A673 (cell line): Measurements from ENCODE around the gene GPR3. TPM values are rescaled to one million over a fixed set of nuclear protein-coding genes. Genes with fewer than 3 reads are reported as not detected.

Source experiments
- BruUV-seq: library from RNA; stranded (reverse); fragments of 400-500 nt; replicated peaks from 2 replicates; lab custom pipeline; 2021; lab: Mats Ljungman, UMichigan
- CTCF ChIA-PET: fragments of 300-600 bp; sonication (Branson Sonifier 250); formaldehyde crosslinking; loops from one replicate; lab custom pipeline; 2022; ENCODE audit warnings: antibody characterized with exemption; lab: Charles Lee
- POLR2A ChIA-PET: fragments of 300-600 bp; sonication (Branson Sonifier 250); formaldehyde crosslinking; loops from one replicate; lab custom pipeline; 2022; ENCODE audit warnings: antibody characterized with exemption; ENCODE audit not compliant: low non-redundant PET; lab: Charles Lee
- DNase-seq: peaks from one replicate; pipeline ENCODE4 v3.0.0-alpha.2; 2015; ENCODE audit warnings: low spot score
- H3K27ac ChIP-seq: fragments of 200-600 bp; sonication (generic); 2 replicates; pipeline ENCODE4 v1.5.1; 2016; ENCODE audit warnings: mixed run types, low read depth, mild to moderate bottlenecking, mixed read lengths, antibody characterized with exemption, low read length; ENCODE audit not compliant: poor library complexity, severe bottlenecking
- H3K27me3 ChIP-seq: fragments of 200-600 bp; sonication (generic); replicated peaks from 2 replicates; pipeline ENCODE4 v1.6.1; 2017; ENCODE audit warnings: mixed run types, low read depth, mild to moderate bottlenecking, mixed read lengths, antibody characterized with exemption, low read length; ENCODE audit not compliant: insufficient read depth, poor library complexity
- H3K36me3 ChIP-seq: fragments of 200-600 bp; sonication (generic); 2 replicates; pipeline ENCODE4 v1.6.1; 2016; ENCODE audit warnings: mixed run types, mild to moderate bottlenecking, mixed read lengths, antibody characterized with exemption, low read length; ENCODE audit not compliant: insufficient read depth, poor library complexity, severe bottlenecking
- H3K4me1 ChIP-seq: fragments of 200-600 bp; sonication (generic); 2 replicates; pipeline ENCODE4 v1.6.1; 2017; ENCODE audit warnings: mixed run types, mild to moderate bottlenecking, mixed read lengths, antibody characterized with exemption, low read length; ENCODE audit not compliant: insufficient read depth, poor library complexity, severe bottlenecking
- H3K4me3 ChIP-seq: fragments of 200-600 bp; sonication (generic); 2 replicates; pipeline ENCODE4 v1.5.1; 2016; ENCODE audit warnings: low read depth, mixed run types, mild to moderate bottlenecking, mixed read lengths, low read length; ENCODE audit not compliant: poor library complexity, severe bottlenecking
- H3K9me3 ChIP-seq: fragments of 200-600 bp; sonication (generic); 2 replicates; pipeline ENCODE4 v1.6.1; 2016; ENCODE audit warnings: mixed run types, low read depth, mild to moderate bottlenecking, mixed read lengths, antibody characterized with exemption, low read length; ENCODE audit not compliant: poor library complexity, severe bottlenecking
- EZH2 ChIP-seq: fragments of 200-600 bp; sonication (generic); IDR thresholded peaks from 2 replicates; pipeline ENCODE4 v1.6.1; 2017; ENCODE audit warnings: borderline replicate concordance, low read depth, mild to moderate bottlenecking, mixed read lengths, antibody characterized with exemption, low read length; ENCODE audit not compliant: poor library complexity, severe bottlenecking
- intact Hi-C: fragments of 100-400 bp; cut with micrococcal nuclease; formaldehyde crosslinking; loops from one replicate; pipeline ENCODE4 v1.10.0; 2022; ENCODE audit not compliant: unreplicated experiment
- total RNA-seq: library from RNA; stranded (reverse); gene quantifications from 2 replicates; pipeline ENCODE4 v1.2.3, GENCODE V29; 2021
- TF ChIP-seq, protein P1 (sequence below): fragments of 300-800, 200-600 bp; sonication (generic); conservative IDR thresholded peaks from 2 replicates; pipeline ENCODE4 v1.5.1; 2017; ENCODE audit warnings: low read depth, mild to moderate bottlenecking, antibody characterized with exemption, low read length, moderate library complexity, mixed read lengths

Gene GPR3
- total RNA-seq, 1 experiment from 2014 or later: 4.9 TPM

DNA sequence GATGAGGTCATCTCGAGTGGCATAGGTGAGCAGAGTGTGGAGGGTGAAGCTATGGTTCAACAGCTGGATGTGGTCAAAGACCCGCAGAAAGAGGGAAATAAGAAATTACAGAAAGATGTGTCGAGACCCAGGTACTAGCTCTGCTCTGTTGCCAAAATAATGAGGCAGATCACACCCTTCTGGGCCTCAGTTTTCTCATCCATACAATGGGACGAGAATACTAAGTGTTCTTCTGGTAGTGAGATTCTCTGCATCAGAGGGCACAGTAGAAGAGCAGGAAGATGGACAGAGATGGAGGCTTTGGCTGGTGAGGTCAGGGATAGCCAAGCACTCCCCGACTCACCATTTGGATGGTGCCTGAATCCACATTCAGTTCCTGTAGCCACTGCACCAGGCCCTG is 36.7 kb upstream of the GPR3 start:
- intact Hi-C loops: no loop called here
- H3K9me3 ChIP-seq: no peaks in the 10 kb centered on the region
- H3K27me3 ChIP-seq: no peaks in the 10 kb centered on the region
- H3K4me1 ChIP-seq: no peaks in the 10 kb centered on the region
- H3K4me3 ChIP-seq: no peak overlapping the region
- no peak for DNase-seq
- ChIA-PET POLR2A (no interaction called here), CTCF (interaction anchor here (0.6 kb wide), 1 partner anchor 17 kb away, joined by 8 read pairs; no protein-coding TSS in a partner anchor)
- no peak for TF ChIP-seq EZH2
- H3K27ac ChIP-seq: no peak overlapping the region
- BruUV-seq: no TSS peak
- no peaks in the 10 kb centered on the region for H3K36me3 ChIP-seq

DNA sequence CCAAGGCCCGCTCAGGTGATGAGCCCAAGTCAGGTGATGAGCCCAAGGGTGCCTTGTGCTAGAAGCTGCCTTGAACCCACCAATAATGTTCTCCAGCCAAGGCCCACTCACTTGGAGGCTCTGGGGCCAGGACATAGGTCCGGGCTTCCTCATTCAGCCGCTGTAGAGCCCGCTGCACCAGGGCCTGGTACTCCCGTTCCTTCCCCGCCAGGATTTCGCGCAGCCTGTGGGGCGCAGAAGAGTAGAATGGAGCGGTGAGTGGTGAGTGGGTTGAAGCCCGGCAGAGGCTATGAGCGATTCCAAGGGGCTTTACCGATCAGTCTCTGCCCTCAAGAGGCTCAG is 36.2 kb upstream of the GPR3 start:
- Histone ChIP-seq H3K27me3 (no peaks in the 10 kb centered on the region), H3K36me3 (no peaks in the 10 kb centered on the region), H3K4me1 (no peaks in the 10 kb centered on the region), H3K9me3 (no peaks in the 10 kb centered on the region), H3K4me3 (no peak overlapping the region), H3K27ac (no peak overlapping the region)
- DNase-seq: no peak
- TF ChIP-seq, protein P1, sequence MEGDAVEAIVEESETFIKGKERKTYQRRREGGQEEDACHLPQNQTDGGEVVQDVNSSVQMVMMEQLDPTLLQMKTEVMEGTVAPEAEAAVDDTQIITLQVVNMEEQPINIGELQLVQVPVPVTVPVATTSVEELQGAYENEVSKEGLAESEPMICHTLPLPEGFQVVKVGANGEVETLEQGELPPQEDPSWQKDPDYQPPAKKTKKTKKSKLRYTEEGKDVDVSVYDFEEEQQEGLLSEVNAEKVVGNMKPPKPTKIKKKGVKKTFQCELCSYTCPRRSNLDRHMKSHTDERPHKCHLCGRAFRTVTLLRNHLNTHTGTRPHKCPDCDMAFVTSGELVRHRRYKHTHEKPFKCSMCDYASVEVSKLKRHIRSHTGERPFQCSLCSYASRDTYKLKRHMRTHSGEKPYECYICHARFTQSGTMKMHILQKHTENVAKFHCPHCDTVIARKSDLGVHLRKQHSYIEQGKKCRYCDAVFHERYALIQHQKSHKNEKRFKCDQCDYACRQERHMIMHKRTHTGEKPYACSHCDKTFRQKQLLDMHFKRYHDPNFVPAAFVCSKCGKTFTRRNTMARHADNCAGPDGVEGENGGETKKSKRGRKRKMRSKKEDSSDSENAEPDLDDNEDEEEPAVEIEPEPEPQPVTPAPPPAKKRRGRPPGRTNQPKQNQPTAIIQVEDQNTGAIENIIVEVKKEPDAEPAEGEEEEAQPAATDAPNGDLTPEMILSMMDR: no peak
- TF ChIP-seq EZH2: no peak
- intact Hi-C loops: no loop called here
- ChIA-PET POLR2A (no interaction called here), CTCF (interaction anchor here (0.6 to 1.4 kb wide), 4 partner anchors 9 to 845 kb away, joined by 3 to 8 read pairs (median 4); no protein-coding TSS in a partner anchor)
- no TSS peak for BruUV-seq

DNA sequence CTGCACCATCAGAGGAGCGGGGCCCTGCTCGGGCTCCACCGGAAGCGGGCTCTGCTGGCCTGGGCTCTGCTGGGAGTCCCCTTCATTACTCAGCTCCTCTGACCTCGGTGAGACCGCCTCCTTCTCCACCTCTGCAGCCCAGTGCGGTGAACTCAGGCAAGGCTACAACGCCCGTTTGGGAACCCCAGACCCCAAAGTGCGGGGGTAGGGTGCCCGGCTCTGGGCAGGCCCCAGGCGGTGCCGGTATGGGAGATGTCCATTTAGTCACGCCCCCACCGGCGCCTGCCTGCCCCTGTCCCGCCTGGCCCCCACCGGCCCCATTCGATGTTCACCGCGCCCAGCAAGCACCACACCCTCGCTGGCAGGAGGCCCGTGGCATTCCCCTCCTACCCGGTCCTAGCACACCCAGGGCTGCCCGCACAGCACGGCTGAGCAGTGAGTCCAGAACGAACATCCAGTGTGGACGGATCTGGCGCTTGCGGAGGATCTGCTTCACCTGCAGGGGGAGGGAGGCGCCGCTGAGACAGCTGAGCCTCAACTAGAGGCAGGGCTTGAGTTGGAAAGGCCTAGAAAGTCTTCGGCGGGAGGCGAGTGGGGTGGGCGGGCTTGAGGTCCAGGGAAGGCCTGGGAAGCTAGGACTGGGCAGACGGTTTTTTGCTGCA is 35.7 kb upstream of the GPR3 start:
- ChIA-PET CTCF (interaction anchor here (0.6 to 1.4 kb wide), 4 partner anchors 9 to 845 kb away, joined by 3 to 4 read pairs (median 3); no protein-coding TSS in a partner anchor), POLR2A (no interaction called here)
- intact Hi-C loops: loop anchor here (1.0 kb wide), 1 partner anchor 250 kb away; no protein-coding TSS in a partner anchor
- Histone ChIP-seq H3K9me3 (no peaks in the 10 kb centered on the region), H3K4me3 (no peak overlapping the region), H3K36me3 (no peaks in the 10 kb centered on the region), H3K27me3 (no peaks in the 10 kb centered on the region), H3K4me1 (no peaks in the 10 kb centered on the region), H3K27ac (no peak overlapping the region)
- no peak for DNase-seq
- TF ChIP-seq, protein P1: no peak
- no peak for TF ChIP-seq EZH2
- no TSS peak for BruUV-seq
